ENCODE measurements around the gene TBC1D23. TPM values are rescaled to one million over a fixed set of nuclear protein-coding genes. Genes with fewer than 3 reads are reported as not detected.

Gene TBC1D23
- total and polyA plus RNA-seq, 2 of the 13 experiments (the other 11 are each of a cell fraction or from before 2014, with no cell fraction given): 28.7 to 35.4 TPM

DNA sequence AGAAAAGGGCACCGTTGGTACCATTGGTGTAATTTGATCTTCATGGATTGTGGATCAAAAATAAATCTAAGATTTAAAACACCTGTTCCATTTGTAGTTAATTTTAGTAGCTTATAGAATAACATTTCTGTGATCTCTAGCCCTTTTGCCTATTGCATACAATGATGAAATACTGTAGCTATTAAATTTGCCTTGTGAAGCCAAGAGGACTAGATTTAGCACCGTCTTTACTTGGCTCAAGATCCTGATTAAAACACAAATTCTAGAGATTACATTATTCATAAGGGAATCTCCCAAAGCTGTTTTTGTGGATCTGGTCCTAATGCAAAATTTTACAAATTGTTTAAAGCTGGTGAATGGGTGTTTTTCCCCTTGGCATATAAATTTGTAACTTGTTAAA, 8.2 kb downstream of the TBC1D23 start:
- in situ Hi-C loops (cut with HindIII; ENCODE audit: extremely low pct_ligation_motif_present, low pct_unique_long_range_greater_than_20kb): no loop called here
- Histone ChIP-seq H3K9ac (ENCODE audit: insufficient read depth, low read depth, low read length) (no peak overlapping the region), H3K4me2 (ENCODE audit: low read depth, low read length) (no peak overlapping the region), H3K79me2 (ENCODE audit: insufficient read depth, low read length) (peaks cover 90% of the 10 kb centered on the region), H3K27me3 (ENCODE audit: control insufficient read depth in 1 of 2, insufficient read depth in 2 of 2, low read length in 2 of 2) (no peaks in the 10 kb centered on the region), H3K4me3 (replicated peaks in 1 of 3; ENCODE audit: insufficient read depth in 1 of 3, low read depth in 2 of 3, low read length in 3 of 3) (no peak overlapping the region), H4K20me1 (ENCODE audit: insufficient read depth, low read length) (peaks cover 10% of the 10 kb centered on the region), H3K27ac (ENCODE audit: extremely low read length, insufficient read depth, low read length) (no peak overlapping the region), H3K4me1 (ENCODE audit: insufficient read depth, low read length) (peaks cover 18% of the 10 kb centered on the region), H3K36me3 (replicated peaks in 1 of 2; ENCODE audit: control insufficient read depth in 1 of 2, insufficient read depth in 2 of 2, low read length in 2 of 2) (no peaks in the 10 kb centered on the region; a peak in 1 of 5 replicates), H3K9me3 (ENCODE audit: low read length) (no peaks in the 10 kb centered on the region), H2AFZ (ENCODE audit: low read length) (no peak overlapping the region)
- intact Hi-C loops (cut with micrococcal nuclease; ENCODE audit: unreplicated experiment): no loop called here
- DNase-seq (ENCODE audit: low spot score) (no peak), ATAC-seq (no peak), FAIRE-seq (no peak)
- ChIA-PET POLR2A (interaction anchor here (2.5 kb wide), 1 partner anchor 9 kb away, joined by 13 read pairs; the partner anchor contains the start of gene TBC1D23), CTCF (ENCODE audit: low intra/inter-chr PET ratio, low total read pairs) (no interaction called here)
- WGBS (ENCODE audit: low lambda C conversion rate): 95% methylated on average over 2 of the region's 2 CpGs
- no TSS peak for BruUV-seq (replicated peaks)
- TF ChIP-seq, protein P1, sequence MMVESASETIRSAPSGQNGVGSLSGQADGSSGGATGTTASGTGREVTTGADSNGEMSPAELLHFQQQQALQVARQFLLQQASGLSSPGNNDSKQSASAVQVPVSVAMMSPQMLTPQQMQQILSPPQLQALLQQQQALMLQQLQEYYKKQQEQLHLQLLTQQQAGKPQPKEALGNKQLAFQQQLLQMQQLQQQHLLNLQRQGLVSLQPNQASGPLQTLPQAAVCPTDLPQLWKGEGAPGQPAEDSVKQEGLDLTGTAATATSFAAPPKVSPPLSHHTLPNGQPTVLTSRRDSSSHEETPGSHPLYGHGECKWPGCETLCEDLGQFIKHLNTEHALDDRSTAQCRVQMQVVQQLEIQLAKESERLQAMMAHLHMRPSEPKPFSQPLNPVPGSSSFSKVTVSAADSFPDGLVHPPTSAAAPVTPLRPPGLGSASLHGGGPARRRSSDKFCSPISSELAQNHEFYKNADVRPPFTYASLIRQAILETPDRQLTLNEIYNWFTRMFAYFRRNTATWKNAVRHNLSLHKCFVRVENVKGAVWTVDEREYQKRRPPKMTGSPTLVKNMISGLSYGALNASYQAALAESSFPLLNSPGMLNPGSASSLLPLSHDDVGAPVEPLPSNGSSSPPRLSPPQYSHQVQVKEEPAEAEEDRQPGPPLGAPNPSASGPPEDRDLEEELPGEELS (CRISPR knock-in tag; IDR thresholded peaks at IDR 0.05): no peak
- TF ChIP-seq ZNF136 (CRISPR knock-in tag; IDR thresholded peaks at IDR 0.05; ENCODE audit: low read depth) (no peak), NFE2L1 (CRISPR knock-in tag; IDR thresholded peaks at IDR 0.05; ENCODE audit: borderline replicate concordance) (no peak), ZNF24 (IDR thresholded peaks at IDR 0.05) (no peak), ZNF333 (CRISPR knock-in tag; IDR thresholded peaks at IDR 0.05; ENCODE audit: borderline replicate concordance) (no peak), SIN3B (IDR thresholded peaks at IDR 0.05; ENCODE audit: low read length) (no peak), ZNF496 (CRISPR knock-in tag; IDR thresholded peaks at IDR 0.05; ENCODE audit: insufficient replicate concordance) (no peak), KAT2B (IDR thresholded peaks at IDR 0.05; ENCODE audit: borderline replicate concordance, low read depth, low read length) (no peak)
- TF ChIP-seq, protein P2, sequence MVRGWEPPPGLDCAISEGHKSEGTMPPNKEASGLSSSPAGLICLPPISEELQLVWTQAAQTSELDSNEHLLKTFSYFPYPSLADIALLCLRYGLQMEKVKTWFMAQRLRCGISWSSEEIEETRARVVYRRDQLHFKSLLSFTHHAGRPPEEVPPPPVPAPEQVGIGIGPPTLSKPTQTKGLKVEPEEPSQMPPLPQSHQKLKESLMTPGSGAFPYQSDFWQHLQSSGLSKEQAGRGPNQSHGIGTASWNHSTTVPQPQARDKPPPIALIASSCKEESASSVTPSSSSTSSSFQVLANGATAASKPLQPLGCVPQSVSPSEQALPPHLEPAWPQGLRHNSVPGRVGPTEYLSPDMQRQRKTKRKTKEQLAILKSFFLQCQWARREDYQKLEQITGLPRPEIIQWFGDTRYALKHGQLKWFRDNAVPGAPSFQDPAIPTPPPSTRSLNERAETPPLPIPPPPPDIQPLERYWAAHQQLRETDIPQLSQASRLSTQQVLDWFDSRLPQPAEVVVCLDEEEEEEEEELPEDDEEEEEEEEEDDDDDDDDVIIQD (CRISPR knock-in tag; IDR thresholded peaks at IDR 0.05; ENCODE audit: low read depth): no peak
- TF ChIP-seq, protein P3, sequence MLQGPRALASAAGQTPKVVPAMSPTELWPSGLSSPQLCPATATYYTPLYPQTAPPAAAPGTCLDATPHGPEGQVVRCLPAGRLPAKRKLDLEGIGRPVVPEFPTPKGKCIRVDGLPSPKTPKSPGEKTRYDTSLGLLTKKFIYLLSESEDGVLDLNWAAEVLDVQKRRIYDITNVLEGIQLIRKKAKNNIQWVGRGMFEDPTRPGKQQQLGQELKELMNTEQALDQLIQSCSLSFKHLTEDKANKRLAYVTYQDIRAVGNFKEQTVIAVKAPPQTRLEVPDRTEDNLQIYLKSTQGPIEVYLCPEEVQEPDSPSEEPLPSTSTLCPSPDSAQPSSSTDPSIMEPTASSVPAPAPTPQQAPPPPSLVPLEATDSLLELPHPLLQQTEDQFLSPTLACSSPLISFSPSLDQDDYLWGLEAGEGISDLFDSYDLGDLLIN (CRISPR knock-in tag; IDR thresholded peaks at IDR 0.05; ENCODE audit: borderline replicate concordance): no peak
- TF ChIP-seq, protein P4, sequence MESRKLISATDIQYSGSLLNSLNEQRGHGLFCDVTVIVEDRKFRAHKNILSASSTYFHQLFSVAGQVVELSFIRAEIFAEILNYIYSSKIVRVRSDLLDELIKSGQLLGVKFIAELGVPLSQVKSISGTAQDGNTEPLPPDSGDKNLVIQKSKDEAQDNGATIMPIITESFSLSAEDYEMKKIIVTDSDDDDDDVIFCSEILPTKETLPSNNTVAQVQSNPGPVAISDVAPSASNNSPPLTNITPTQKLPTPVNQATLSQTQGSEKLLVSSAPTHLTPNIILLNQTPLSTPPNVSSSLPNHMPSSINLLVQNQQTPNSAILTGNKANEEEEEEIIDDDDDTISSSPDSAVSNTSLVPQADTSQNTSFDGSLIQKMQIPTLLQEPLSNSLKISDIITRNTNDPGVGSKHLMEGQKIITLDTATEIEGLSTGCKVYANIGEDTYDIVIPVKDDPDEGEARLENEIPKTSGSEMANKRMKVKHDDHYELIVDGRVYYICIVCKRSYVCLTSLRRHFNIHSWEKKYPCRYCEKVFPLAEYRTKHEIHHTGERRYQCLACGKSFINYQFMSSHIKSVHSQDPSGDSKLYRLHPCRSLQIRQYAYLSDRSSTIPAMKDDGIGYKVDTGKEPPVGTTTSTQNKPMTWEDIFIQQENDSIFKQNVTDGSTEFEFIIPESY (CRISPR knock-in tag; IDR thresholded peaks at IDR 0.05): no peak
- TF ChIP-seq, protein P5, sequence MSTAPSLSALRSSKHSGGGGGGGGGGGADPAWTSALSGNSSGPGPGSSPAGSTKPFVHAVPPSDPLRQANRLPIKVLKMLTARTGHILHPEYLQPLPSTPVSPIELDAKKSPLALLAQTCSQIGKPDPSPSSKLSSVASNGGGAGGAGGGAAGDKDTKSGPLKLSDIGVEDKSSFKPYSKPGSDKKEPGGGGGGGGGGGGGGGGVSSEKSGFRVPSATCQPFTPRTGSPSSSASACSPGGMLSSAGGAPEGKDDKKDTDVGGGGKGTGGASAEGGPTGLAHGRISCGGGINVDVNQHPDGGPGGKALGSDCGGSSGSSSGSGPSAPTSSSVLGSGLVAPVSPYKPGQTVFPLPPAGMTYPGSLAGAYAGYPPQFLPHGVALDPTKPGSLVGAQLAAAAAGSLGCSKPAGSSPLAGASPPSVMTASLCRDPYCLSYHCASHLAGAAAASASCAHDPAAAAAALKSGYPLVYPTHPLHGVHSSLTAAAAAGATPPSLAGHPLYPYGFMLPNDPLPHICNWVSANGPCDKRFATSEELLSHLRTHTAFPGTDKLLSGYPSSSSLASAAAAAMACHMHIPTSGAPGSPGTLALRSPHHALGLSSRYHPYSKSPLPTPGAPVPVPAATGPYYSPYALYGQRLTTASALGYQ (CRISPR knock-in tag; IDR thresholded peaks at IDR 0.05): no peak

Data from HepG2 (cell line).